Superior temporal gyrus (tissue), 1 donor: ENCODE results near the gene ZNF445.
"Not testable (repeated sequence)": the region's sequence is repeated elsewhere in the genome, so short reads cannot be mapped to it uniquely, and the experiment has no call there.

Experiments used
- DNase-seq: peaks from one replicate; pipeline ENCODE4 v3.0.0-alpha.2; 2016; ENCODE audit errors: extremely low spot score

Gene ZNF445

DNA sequence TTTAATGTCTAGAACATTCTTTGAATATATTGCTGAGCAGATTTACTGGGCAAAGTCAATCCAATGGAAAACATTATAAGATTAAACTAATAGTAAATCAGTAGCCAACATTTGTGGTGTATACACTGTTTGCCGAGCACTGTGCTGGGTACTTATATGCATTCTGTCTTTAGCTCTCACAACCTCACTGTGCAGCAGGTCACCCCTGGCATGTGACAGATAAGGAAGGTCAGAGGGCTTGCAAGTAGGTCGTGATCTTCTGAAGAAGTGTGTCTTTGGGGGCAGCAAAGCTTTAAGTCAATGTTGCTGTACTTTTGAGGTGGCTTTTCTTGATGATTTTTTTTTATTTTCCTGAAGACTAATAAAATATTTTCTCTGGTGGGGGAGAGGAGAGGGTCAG, 76.7 kb downstream of the ZNF445 start:
- DNase-seq = no peak

DNA sequence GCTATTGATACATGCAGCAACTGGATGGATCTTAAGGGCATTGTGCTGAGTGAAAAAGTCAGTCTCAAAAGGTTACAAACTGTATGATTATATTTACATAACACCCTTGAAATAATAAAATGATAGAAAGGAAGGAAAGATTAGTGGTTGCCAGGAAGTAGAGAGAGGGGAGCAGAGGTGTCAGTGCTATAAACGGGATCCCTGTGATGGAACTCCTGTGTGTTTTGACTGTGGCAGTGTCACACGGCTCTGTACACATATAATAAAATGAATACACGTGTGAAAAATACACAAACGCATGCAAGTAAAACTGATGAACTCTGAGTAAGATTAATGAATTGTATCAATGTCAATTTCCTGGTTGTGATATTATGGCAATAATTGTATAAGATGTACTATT, 78.6 kb downstream of the ZNF445 start:
- no peak for DNase-seq

DNA sequence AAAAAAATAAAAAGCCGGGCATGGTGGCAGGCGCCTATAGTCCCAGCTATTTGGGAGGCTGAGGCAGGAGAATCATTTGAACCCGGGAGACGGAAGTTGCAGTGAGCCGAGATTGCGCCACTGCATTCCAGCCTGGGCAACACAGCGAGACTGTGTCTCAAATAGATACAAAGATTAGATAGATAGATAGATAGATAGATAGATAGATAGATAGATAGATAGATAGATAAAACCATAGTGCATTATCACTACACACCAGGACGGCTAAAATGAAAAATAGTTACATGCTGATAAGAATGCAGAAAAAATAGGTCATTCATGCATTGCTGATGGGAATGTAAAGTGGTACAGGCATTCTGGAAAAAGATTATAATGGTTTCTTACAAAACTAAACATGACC, 79.2 kb downstream of the ZNF445 start:
- DNase-seq = not testable (repeated sequence)

DNA sequence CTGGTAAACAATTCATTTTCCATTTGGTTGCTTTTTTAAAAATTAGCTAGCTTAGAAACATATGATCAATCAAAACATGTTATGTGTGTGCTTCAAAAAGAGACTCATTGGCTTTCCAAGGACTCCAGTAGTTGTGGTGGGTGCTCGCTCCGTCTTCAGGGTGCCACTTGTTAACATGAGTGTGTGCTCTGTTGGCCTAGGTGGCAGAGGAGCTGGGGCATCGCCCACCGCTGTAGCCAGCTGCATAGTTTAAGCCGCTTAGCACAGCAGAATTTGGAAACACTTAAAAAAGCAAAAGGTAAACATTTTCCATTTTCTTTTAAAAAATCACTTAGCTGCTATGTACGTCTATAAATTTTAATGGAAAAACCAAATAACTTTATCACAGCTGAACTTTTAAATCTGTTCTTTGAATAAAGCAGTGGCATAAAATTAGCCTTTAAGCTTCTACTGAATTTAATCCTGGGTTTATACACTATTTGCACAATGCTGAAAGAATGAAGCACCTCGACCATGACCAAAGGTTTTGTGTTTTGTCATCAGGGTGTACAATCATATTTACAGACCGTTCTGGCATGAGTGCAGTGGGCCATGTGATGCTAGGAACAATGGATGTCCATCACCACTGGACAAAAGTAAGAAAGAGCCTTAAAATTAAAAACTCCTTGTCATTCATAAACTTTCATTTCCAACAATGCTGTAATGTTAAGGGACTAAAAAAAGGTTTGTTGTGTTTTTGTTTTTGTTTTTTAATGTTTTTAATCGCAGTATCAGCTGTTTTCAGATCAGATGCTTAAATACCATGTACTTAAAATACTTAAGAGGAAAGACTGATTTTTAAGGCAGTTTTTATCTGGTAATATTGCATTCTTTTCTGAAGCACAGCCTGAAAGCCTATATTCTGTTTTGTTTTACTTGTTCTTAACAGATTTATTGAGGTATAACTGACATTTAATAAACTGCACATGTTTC, 81.0 kb downstream of the ZNF445 start:
- DNase-seq = no peak

DNA sequence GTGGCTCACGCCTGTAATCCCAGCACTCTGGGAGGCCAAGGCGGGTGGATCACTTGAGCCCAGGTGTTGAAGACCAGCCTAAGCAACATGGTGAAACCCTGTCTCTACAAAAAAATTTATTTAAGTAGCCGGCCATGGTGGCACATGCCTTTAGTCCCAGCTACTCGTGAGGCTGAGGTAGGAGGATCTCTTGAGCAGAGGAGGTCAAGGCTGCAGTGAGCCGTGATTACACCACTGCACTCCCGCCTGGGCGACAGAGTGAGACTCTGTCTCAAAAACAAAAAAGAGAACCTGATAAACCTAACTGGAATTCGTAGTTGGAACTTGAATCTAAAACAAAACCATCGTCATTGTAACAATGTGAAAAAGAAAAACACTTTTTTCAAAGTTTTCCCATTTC, 81.8 kb downstream of the ZNF445 start:
- no peak for DNase-seq

DNA sequence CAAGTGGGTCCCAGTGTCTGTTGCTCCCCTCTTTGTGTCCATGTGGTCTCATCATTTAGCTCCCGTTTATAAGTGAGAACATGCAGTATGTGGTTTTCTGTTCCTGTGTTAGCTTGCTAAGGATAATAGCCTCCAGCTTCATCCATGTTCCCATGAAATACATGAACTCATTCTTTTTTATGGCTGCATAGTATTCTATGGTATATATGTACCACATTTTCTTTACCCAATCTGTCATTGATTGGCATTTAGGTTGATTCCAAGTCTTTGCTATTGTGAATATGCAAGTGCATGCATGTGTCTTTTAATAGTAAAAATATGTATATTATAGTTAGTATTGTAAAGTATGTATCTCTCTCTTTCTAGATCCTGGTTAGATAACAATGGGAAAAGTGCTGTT, 85.0 kb downstream of the ZNF445 start:
- DNase-seq = no peak

DNA sequence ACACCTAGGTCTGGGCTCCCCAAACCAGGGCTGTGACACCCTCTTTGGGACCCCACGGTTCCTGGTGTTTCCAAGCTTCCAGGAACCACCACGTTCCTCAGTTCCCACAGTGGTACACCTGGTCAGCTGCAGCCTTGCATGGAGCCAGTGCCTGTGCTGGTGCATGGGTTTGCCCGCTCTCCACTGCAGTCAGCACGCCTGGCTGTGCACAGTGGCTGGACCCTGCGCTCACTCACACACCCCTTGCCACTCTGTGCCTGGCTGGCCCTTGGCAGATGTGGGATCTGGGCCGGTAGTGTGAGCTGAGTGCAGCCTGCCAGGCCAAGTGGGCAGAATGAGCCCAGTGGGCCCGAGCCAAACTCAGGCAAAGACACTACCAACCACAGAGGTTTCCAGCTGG, 90.1 kb downstream of the ZNF445 start:
- no peak for DNase-seq
